Breast epithelium (tissue), 4 donors: Measurements from ENCODE around the gene OR3A3. TPM values are rescaled to one million over a fixed set of nuclear protein-coding genes. Genes with fewer than 3 reads are reported as not detected.
"Not testable (repeated sequence)": the region's sequence is repeated elsewhere in the genome, so short reads cannot be mapped to it uniquely, and the experiment has no call there.

Experiments used
- DNase-seq, 2 donors: peaks; one replicate each; pipeline ENCODE4 v3.0.0-alpha.2; 2019; ENCODE audit warnings: low spot score in 2 of 2
- H3K27ac ChIP-seq, 2 donors: fragments of 200-600 bp; sonication (generic) in 1 of 2; one replicate each; pipeline ENCODE4 v1.5.1; 2016 to 2019; ENCODE audit warnings: mild to moderate bottlenecking in 1 of 2
- H3K27me3 ChIP-seq, 2 donors: fragments of 200-600 bp; sonication (generic) in 1 of 2; one replicate each; pipeline versions ENCODE4 v1.5.1 to v1.6.0; 2017 to 2019; ENCODE audit warnings: control low read depth in 1 of 2, mild to moderate bottlenecking in 1 of 2
- H3K36me3 ChIP-seq: fragments of 200-600 bp; one replicate; pipeline ENCODE4 v1.5.1; 2019
- H3K4me1 ChIP-seq, 2 donors: fragments of 200-600 bp; sonication (generic); one replicate each; pipeline ENCODE4 v1.5.1; 2016 to 2019; ENCODE audit warnings: control low read depth in 1 of 2
- H3K4me3 ChIP-seq, 3 donors: fragments of 200-600 bp; sonication (generic); 1 replicate in 2 of 3; 2 replicates in 1 of 3; pipeline ENCODE4 v1.5.1; 2016 to 2019; ENCODE audit warnings: mild to moderate bottlenecking in 3 of 3, moderate library complexity in 2 of 3
- H3K9me3 ChIP-seq, 2 donors: fragments of 200-600 bp; sonication (generic) in 1 of 2; one replicate each; pipeline ENCODE4 v1.5.1; 2016 to 2019; ENCODE audit warnings: control low read depth in 1 of 2
- CTCF ChIP-seq, 3 donors: fragments of 450-650 bp; IDR thresholded peaks; one replicate each; pipeline ENCODE4 v1.5.1; 2016 to 2017; ENCODE audit warnings: antibody characterized with exemption in 3 of 3, mild to moderate bottlenecking in 3 of 3, moderate library complexity in 3 of 3
- POLR2A ChIP-seq: fragments of 450-650 bp; IDR thresholded peaks from one replicate; pipeline ENCODE4 v1.6.1; 2016; ENCODE audit warnings: antibody characterized with exemption, mild to moderate bottlenecking, moderate library complexity
- POLR2AphosphoS5 ChIP-seq, 3 donors: sonication (generic); formaldehyde crosslinking; IDR thresholded peaks; one replicate each; pipeline ENCODE4 v1.6.1; 2017; ENCODE audit warnings: antibody characterized with exemption in 3 of 3
- intact Hi-C: fragments of 100-400 bp; cut with DNase I; formaldehyde crosslinking; loops from one replicate; pipeline ENCODE4 v1.15.1; 2023; ENCODE audit warnings: low total_unique reads
- total RNA-seq, 3 donors: library from RNA; depleted of rRNA; stranded (reverse); fragments of >200 nt; gene quantifications; one replicate each; pipeline ENCODE4 v1.1.0, GENCODE V29; 2016

OR3A3 gene
- total RNA-seq, 3 donors from 2014 or later, result not detected

DNA sequence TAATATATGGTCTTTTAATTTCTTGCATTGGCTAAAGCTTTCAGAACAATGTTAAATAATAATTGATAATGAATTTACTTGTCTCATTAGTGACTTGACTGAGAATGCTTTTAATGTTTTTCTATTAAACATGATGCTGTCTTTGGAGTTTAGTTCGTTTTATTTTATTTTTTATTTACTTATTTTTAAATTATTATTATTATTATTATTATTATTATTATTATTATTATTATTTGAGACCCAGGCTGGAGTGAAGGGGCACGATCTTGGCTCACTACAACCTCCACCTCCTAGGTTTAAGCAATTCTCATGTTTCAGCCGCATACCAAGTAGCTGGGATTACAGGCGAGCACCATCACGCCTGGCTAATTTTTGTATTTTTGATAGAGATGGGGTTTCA, 4.4 kb downstream of the OR3A3 start:
- no peaks in the 10 kb centered on the region for H3K4me1 ChIP-seq
- no peak for TF ChIP-seq POLR2AphosphoS5 (IDR thresholded peaks at IDR 0.05)
- no peak for TF ChIP-seq POLR2A
- TF ChIP-seq CTCF (IDR thresholded peaks at IDR 0.05), result no peak
- H3K27me3 ChIP-seq, result no peaks in the 10 kb centered on the region
- H3K36me3 ChIP-seq, result no peaks in the 10 kb centered on the region
- no peak overlapping the region for H3K27ac ChIP-seq
- no peaks in the 10 kb centered on the region for H3K9me3 ChIP-seq
- DNase-seq, result no peak
- H3K4me3 ChIP-seq, result no peak overlapping the region
- intact Hi-C loops, result no loop called here

DNA sequence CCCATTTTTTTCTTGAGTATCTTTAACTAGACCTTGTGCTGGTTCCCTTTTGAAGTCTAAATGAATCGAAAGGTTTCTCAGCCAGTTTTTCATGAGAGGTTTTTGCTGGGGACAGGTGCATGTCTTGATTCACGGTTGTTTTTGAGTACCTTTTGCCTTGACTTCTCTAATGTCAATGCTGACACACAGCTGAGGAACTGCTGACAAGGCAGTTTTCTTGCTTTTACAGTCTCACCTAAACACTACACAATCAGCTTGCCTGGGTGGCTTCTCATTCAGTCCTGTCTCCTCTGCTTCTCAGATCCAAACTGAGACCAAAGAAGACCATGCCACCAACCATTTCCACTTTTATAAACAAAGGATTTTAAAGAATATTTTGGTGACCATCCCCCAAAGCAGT, 7.1 kb downstream of the OR3A3 start:
- Histone ChIP-seq H3K27ac (no peak overlapping the region), H3K9me3 (no peaks in the 10 kb centered on the region), H3K36me3 (no peaks in the 10 kb centered on the region), H3K4me3 (no peak overlapping the region), H3K4me1 (no peaks in the 10 kb centered on the region), H3K27me3 (no peaks in the 10 kb centered on the region)
- no peak for TF ChIP-seq POLR2AphosphoS5 (IDR thresholded peaks at IDR 0.05)
- TF ChIP-seq POLR2A, result no peak
- no peak for TF ChIP-seq CTCF (IDR thresholded peaks at IDR 0.05)
- intact Hi-C loops, result no loop called here
- DNase-seq, result no peak

DNA sequence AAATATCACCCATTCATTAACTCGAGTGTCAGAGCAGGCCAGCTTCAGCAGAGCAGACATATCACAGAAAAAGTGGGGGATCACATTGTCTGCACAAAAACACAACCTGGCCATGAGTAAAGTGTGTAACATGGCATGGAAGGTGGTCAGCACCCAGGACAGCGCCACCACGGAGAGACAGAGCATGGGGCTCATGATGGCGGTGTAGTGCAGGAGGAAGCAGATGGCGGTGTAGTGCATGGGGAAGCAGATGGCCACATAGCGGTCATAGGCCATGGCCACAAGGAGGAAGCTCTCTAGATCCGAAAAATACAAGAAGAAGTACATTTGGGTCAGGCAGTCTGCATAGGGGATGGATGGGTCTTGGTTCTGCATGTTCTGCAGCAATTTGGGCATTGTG, 22.0 kb downstream of the OR3A3 start:
- H3K27me3 ChIP-seq, H3K4me3 ChIP-seq, H3K27ac ChIP-seq, H3K36me3 ChIP-seq, DNase-seq, H3K4me1 ChIP-seq, intact Hi-C loops: not testable (repeated sequence)
- peaks cover 0 to 14% of the 10 kb centered on the region in 2 donors for H3K9me3 ChIP-seq

DNA sequence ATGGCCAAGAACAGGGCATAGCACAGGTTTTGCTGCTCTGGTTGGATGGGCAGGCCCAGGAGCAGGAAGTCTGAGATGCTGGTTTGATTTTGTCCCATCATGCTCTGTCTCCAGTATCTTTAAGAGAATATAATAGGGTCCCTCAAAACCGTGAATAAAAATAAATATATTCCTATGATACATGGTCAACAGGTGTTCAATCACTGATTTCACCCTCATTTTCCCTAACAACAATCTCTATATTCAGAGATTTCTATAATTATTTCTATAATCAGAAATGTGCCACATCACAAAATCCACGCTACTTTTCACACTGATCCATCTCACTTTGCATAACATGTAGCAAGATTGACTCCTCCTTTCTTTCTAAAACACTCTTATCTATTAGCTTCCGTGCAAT, 22.6 kb downstream of the OR3A3 start, which contains the start of gene OR1E2:
OR1E2 (minus strand) TSS at position 101 of the 400 bp plus-strand sequence; CDS start at position 101, 0 bp downstream.
- peaks cover 0 to 14% of the 10 kb centered on the region in 2 donors for H3K9me3 ChIP-seq
- no peaks in the 10 kb centered on the region for H3K27me3 ChIP-seq
- intact Hi-C loops, result no loop called here
- no peak within 1 kb of the TSS for H3K4me3 ChIP-seq
- H3K4me1 ChIP-seq, result no peaks in the 10 kb centered on the region
- no peak for TF ChIP-seq CTCF (IDR thresholded peaks at IDR 0.05)
- no peak for TF ChIP-seq POLR2A
- no peak for TF ChIP-seq POLR2AphosphoS5 (IDR thresholded peaks at IDR 0.05)
- H3K27ac ChIP-seq, result no peak within 1 kb of the TSS
- DNase-seq, result no peak
- H3K36me3 ChIP-seq, result no peaks in the 10 kb centered on the region

DNA sequence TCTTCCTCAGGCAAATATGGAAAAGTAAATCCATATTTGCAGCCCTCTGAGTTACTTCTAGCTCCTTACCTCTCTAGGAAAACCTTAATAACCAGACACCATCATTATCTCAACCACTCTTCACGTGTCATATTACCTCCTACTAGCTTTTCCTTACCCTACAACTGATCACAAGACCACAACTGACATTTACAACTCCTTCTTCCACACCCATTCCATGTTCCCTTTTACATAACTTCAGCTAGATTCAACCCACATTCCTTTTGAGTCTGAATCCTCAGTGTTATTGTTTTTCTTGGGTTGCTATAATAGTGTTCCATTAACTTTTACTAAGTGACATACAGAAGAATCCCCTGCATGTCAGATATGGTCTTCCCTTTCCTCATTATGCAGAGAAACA, 27.2 kb downstream of the OR3A3 start:
- H3K27me3 ChIP-seq, result no peaks in the 10 kb centered on the region
- intact Hi-C loops, result no loop called here
- no peaks in the 10 kb centered on the region for H3K36me3 ChIP-seq
- no peak overlapping the region for H3K4me3 ChIP-seq
- H3K9me3 ChIP-seq, result no peaks in the 10 kb centered on the region
- TF ChIP-seq POLR2A, result no peak
- no peak for TF ChIP-seq CTCF (IDR thresholded peaks at IDR 0.05)
- no peak for TF ChIP-seq POLR2AphosphoS5 (IDR thresholded peaks at IDR 0.05)
- no peaks in the 10 kb centered on the region for H3K4me1 ChIP-seq
- no peak overlapping the region for H3K27ac ChIP-seq
- DNase-seq, result no peak

- intact Hi-C loops, result no loop called here
- Histone ChIP-seq H3K36me3 (no peaks in the 10 kb centered on the region), H3K9me3 (no peaks in the 10 kb centered on the region), H3K4me3 (no peak overlapping the region), H3K4me1 (no peaks in the 10 kb centered on the region), H3K27ac (no peak overlapping the region), H3K27me3 (no peaks in the 10 kb centered on the region)
- no peak for TF ChIP-seq POLR2AphosphoS5 (IDR thresholded peaks at IDR 0.05)
- no peak for TF ChIP-seq POLR2A
- no peak for TF ChIP-seq CTCF (IDR thresholded peaks at IDR 0.05)
- no peak for DNase-seq
These were observed 29.3 kb downstream of the OR3A3 start for GRCh38 chr17:3440451-3440850.
